Skeletal muscle tissue (tissue), 4 donors: ENCODE data around the gene CHRNA5. TPM values are rescaled to one million over a fixed set of nuclear protein-coding genes. Genes with fewer than 3 reads are reported as not detected.
"Not testable (repeated sequence)": the region's sequence is repeated elsewhere in the genome, so short reads cannot be mapped to it uniquely, and the experiment has no call there.

Experiments used
- H3K27ac ChIP-seq: one replicate; pipeline ENCODE4 v1.7.0; 2013; ENCODE audit warnings: mild to moderate bottlenecking, low read depth, low read length, inconsistent platforms
- H3K27me3 ChIP-seq, 3 donors: one replicate each; pipeline ENCODE4 v1.7.0; 2013; ENCODE audit warnings: low read length in 3 of 3; ENCODE audit not compliant: control insufficient read depth in 3 of 3, insufficient read depth in 3 of 3
- H3K36me3 ChIP-seq, 3 donors: one replicate each; pipeline ENCODE4 v1.7.0; 2013; ENCODE audit warnings: low read length in 3 of 3; ENCODE audit not compliant: control insufficient read depth in 3 of 3, insufficient read depth in 3 of 3
- H3K4me1 ChIP-seq, 3 donors: one replicate each; pipeline ENCODE4 v1.7.0; 2013; ENCODE audit warnings: low read length in 3 of 3, mild to moderate bottlenecking in 3 of 3; ENCODE audit not compliant: control insufficient read depth in 3 of 3, insufficient read depth in 3 of 3
- H3K4me3 ChIP-seq, 3 donors: one replicate each; pipeline ENCODE4 v1.7.0; 2013; ENCODE audit warnings: low read length in 3 of 3
- H3K9ac ChIP-seq, 3 donors: one replicate each; pipeline ENCODE4 v1.7.0; 2013; ENCODE audit warnings: low read length in 3 of 3, mild to moderate bottlenecking in 3 of 3, moderate library complexity in 2 of 3, low read depth in 1 of 3
- H3K9me3 ChIP-seq, 3 donors: one replicate each; pipeline ENCODE4 v1.7.0; 2013; ENCODE audit warnings: low read length in 3 of 3; ENCODE audit not compliant: control insufficient read depth in 3 of 3
- total RNA-seq: library from RNA; depleted of rRNA; stranded (reverse); fragments of >200 nt; gene quantifications from one replicate; pipeline ENCODE4 v1.2.3, GENCODE V29; 2014
- donor health status: Osteomylitis.

The CHRNA5 gene
- total RNA-seq, 1 donor from 2014 or later = 0.52 TPM

GRCh38 chr15:78599189-78599588 lies 33.9 kb downstream of the CHRNA5 start:
- Histone ChIP-seq H3K4me1 (peaks cover 0 to 4% (median 0%) of the 10 kb centered on the region in 3 donors), H3K9ac (no peak overlapping the region), H3K9me3 (no peaks in the 10 kb centered on the region), H3K36me3 (peaks cover 0 to 2% (median 0%) of the 10 kb centered on the region in 3 donors), H3K4me3 (no peak overlapping the region), H3K27me3 (peaks cover 5 to 10% (median 5%) of the 10 kb centered on the region in 3 donors), H3K27ac (no peak overlapping the region)

- Histone ChIP-seq H3K4me3 (no peak overlapping the region), H3K4me1 (peaks cover 0 to 4% (median 0%) of the 10 kb centered on the region in 3 donors), H3K36me3 (peaks cover 0 to 2% (median 0%) of the 10 kb centered on the region in 3 donors), H3K9ac (no peak overlapping the region), H3K27ac (no peak overlapping the region), H3K27me3 (peaks cover 5 to 14% (median 8%) of the 10 kb centered on the region in 3 donors), H3K9me3 (no peaks in the 10 kb centered on the region)
Observed at GRCh38 chr15:78603467-78603866, 38.1 kb downstream of the CHRNA5 start.

GRCh38 chr15:78604420-78604819 lies 39.1 kb downstream of the CHRNA5 start:
- Histone ChIP-seq H3K9me3 (no peaks in the 10 kb centered on the region), H3K27ac (no peak overlapping the region), H3K27me3 (peaks cover 5 to 14% (median 8%) of the 10 kb centered on the region in 3 donors), H3K9ac (no peak overlapping the region), H3K4me3 (no peak overlapping the region), H3K4me1 (peaks cover 0 to 4% (median 0%) of the 10 kb centered on the region in 3 donors), H3K36me3 (peaks cover 0 to 2% (median 0%) of the 10 kb centered on the region in 3 donors)

- Histone ChIP-seq H3K36me3 (peaks cover 0 to 2% (median 0%) of the 10 kb centered on the region in 3 donors), H3K9ac (no peak overlapping the region), H3K4me1 (peaks cover 0 to 4% (median 0%) of the 10 kb centered on the region in 3 donors), H3K27me3 (peaks cover 5 to 14% (median 8%) of the 10 kb centered on the region in 3 donors), H3K27ac (no peak overlapping the region), H3K4me3 (no peak overlapping the region), H3K9me3 (no peaks in the 10 kb centered on the region)
Observed at GRCh38 chr15:78605201-78605600, 39.9 kb downstream of the CHRNA5 start.

- peaks cover 0 to 4% (median 0%) of the 10 kb centered on the region in 3 donors for H3K4me1 ChIP-seq
- no peak overlapping the region for H3K9ac ChIP-seq
- no peak overlapping the region for H3K27ac ChIP-seq
- H3K4me3 ChIP-seq = no peak overlapping the region
- peaks cover 0 to 2% (median 0%) of the 10 kb centered on the region in 3 donors for H3K36me3 ChIP-seq
- H3K27me3 ChIP-seq = peaks cover 5 to 14% (median 8%) of the 10 kb centered on the region in 3 donors
- H3K9me3 ChIP-seq = no peaks in the 10 kb centered on the region
Observed at GRCh38 chr15:78605680-78606079, 40.4 kb downstream of the CHRNA5 start.

- not testable (repeated sequence) for H3K4me3 ChIP-seq, H3K9me3 ChIP-seq, H3K27me3 ChIP-seq, H3K36me3 ChIP-seq, H3K27ac ChIP-seq, H3K9ac ChIP-seq, H3K4me1 ChIP-seq
Observed at GRCh38 chr15:78609551-78609950, 44.2 kb downstream of the CHRNA5 start.

GRCh38 chr15:78614021-78614420 lies 48.7 kb downstream of the CHRNA5 start:
- no peaks in the 10 kb centered on the region for H3K9me3 ChIP-seq
- H3K27me3 ChIP-seq = peaks cover 5 to 6% (median 6%) of the 10 kb centered on the region in 3 donors
- H3K4me3 ChIP-seq = no peak overlapping the region
- peaks cover 0 to 5% (median 4%) of the 10 kb centered on the region in 3 donors for H3K4me1 ChIP-seq
- H3K9ac ChIP-seq = no peak overlapping the region
- H3K27ac ChIP-seq = no peak overlapping the region
- no peaks in the 10 kb centered on the region for H3K36me3 ChIP-seq

- H3K9me3 ChIP-seq = no peaks in the 10 kb centered on the region
- peaks cover 16 to 18% (median 17%) of the 10 kb centered on the region in 3 donors for H3K27me3 ChIP-seq
- H3K4me1 ChIP-seq = peaks cover 0 to 12% (median 10%) of the 10 kb centered on the region in 3 donors
Observed at GRCh38 chr15:78615151-78615589, 49.9 kb downstream of the CHRNA5 start.

GRCh38 chr15:78616506-78616905 lies 51.2 kb downstream of the CHRNA5 start:
- no peaks in the 10 kb centered on the region for H3K9me3 ChIP-seq
- H3K4me3 ChIP-seq = no peak overlapping the region
- H3K27ac ChIP-seq = no peak overlapping the region
- peaks cover 0 to 17% (median 12%) of the 10 kb centered on the region in 3 donors for H3K4me1 ChIP-seq
- peaks cover 22 to 28% (median 23%) of the 10 kb centered on the region in 3 donors for H3K27me3 ChIP-seq
- no peaks in the 10 kb centered on the region for H3K36me3 ChIP-seq
- no peak overlapping the region for H3K9ac ChIP-seq

More at GRCh38 chr15:78615151-78615589, 49.9 kb downstream of the CHRNA5 start:
- no peak overlapping the region for H3K27ac ChIP-seq
- no peak overlapping the region for H3K9ac ChIP-seq
- no peaks in the 10 kb centered on the region for H3K36me3 ChIP-seq
- H3K4me3 ChIP-seq = no peak overlapping the region

GRCh38 chr15:78617076-78617475 lies 51.8 kb downstream of the CHRNA5 start:
- H3K4me1 ChIP-seq = peaks cover 0 to 17% (median 12%) of the 10 kb centered on the region in 3 donors
- H3K27me3 ChIP-seq = peaks cover 27 to 34% (median 28%) of the 10 kb centered on the region in 3 donors
- no peak overlapping the region for H3K4me3 ChIP-seq
- no peak overlapping the region for H3K27ac ChIP-seq
- H3K9me3 ChIP-seq = no peaks in the 10 kb centered on the region
- no peak overlapping the region for H3K9ac ChIP-seq
- no peaks in the 10 kb centered on the region for H3K36me3 ChIP-seq
